GM18519 (cell line): Measurements from ENCODE around the gene PLXNA2.

Source experiments
- ATAC-seq: cut with Tn5 transposase; IDR thresholded peaks from one replicate; pipeline ENCODE4 v1.9.1; 2021; ENCODE audit warnings: mild to moderate bottlenecking, moderate library complexity; ENCODE audit not compliant: unreplicated experiment, low FRiP score

PLXNA2 gene

GRCh38 chr1:208103597-208104513, 140.3 kb downstream of the PLXNA2 start:
- ATAC-seq = no peak

- no peak for ATAC-seq
Measured at GRCh38 chr1:208101661-208102431, 142.3 kb downstream of the PLXNA2 start.

GRCh38 chr1:208100906-208101305, 143.3 kb downstream of the PLXNA2 start:
- ATAC-seq = no peak

GRCh38 chr1:208100106-208100505, 144.1 kb downstream of the PLXNA2 start:
- no peak for ATAC-seq

DNA sequence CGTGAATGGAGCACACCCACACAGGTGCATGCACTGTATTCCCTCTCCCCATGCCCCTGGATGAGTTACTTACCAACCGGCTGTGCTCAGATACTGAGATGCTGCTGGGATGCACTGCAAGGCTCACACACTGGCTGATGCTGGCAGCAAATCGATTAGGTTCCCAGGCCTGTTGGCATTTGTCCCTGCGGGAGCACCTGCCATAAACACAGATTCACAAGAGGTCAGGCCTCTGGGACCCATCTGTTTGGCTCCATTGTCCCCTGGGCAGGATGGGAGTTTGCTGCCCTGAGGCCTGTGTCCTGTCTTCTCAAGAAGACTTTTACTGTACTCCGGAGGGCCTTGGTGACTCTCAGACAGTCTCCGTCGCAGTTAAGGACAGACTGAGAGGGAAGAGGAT, 145.4 kb downstream of the PLXNA2 start:
- no peak for ATAC-seq

- ATAC-seq = no peak
Measured at GRCh38 chr1:208093754-208094719, 150.1 kb downstream of the PLXNA2 start.

DNA sequence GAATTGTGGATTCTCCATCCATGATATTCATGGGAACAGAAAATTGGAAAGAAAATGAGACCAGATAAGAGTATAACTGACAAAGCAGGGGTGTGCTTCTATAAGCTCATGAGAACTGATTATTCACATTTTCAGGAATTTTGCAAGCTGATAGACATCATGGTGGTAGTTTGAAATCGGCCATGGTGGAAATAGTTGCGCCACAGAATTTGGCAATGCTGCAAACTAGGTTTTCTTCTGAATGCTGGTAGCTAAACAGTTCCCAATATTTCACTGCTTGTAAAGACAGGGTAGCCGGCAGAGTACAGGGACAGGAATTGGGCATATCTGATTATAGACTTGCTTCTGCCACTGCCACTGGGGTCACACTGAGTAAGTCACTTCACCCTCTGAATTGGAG, 151.1 kb downstream of the PLXNA2 start:
- ATAC-seq = no peak

DNA sequence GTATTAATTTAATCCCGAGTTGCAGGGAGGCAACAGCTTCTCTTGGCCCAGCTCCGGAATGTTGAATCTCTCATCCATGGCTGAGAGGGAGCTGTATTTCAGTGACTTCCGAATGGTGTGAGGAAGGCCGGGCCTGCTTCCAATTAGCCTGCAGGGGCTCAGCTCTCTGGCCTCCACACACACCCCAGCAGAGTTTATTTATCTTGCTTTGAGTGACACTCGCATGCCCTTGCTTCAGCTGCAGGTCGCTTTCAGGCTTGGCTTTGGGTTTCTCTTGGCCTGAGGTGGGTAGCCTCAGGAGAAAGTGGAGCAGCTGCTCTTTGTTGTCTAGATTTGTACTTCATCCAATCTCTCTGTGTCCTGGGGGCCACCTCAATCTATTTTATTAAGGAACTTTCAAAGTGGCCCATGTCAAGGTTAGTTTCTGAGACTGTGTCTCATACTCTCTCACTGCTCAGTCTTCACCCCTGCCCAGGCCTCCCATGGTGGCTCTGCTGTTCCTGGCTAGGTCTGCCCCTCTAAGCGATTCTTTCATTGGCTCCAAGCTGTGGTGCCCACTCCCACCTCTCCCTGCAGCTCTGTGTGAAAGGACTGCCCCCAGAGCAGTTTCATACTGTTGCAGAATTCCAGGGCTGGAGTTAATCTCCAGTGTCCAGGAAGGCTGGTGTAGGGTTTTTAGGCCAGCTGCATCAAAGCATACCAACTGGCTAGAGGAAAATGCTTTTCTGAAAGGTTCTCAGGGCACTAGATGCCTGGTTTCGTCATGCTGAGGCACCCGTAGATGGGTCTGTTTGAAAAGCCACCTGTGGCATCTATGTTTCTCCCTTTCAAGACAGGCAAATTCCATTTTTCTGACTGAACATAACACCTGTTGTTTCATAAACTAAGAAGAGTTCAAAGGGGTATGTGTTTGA, 153.5 kb downstream of the PLXNA2 start:
- no peak for ATAC-seq

DNA sequence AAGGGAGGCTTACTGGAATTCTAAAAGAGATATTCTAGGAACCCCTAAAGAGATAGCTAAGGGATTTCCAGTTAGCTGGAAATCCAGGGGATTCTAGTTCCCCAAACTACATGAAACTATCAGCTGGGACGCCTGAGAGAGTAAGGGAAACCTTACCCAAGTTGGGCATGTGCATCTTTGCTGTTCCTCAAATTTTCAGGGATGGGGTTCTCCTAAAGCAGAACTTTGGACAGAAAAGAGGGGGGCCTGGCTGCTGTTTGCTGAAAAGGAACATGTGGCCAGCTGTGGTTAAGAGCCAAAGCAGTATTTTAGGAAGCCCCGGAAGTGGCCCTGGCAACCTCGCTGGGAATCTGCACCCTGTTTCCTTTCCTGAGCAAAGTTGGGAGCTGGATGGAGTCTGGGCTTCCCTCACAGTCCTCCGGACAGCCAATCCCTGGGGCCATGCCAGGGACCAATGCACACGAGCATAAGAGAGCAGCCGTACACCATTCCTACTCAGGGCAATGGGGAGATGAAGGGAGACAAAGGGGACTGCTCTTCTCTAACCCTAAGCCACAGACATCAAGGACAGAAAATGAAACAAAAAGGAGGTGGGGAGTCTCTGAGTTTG, 154.3 kb downstream of the PLXNA2 start:
- ATAC-seq = no peak

GRCh38 chr1:208089149-208089548, 155.0 kb downstream of the PLXNA2 start:
- ATAC-seq = no peak

- no peak for ATAC-seq
Measured at GRCh38 chr1:208088319-208088718, 155.9 kb downstream of the PLXNA2 start.

GRCh38 chr1:208085655-208086515, 158.3 kb downstream of the PLXNA2 start:
- ATAC-seq = no peak

GRCh38 chr1:208084764-208085163, 159.4 kb downstream of the PLXNA2 start:
- no peak for ATAC-seq

DNA sequence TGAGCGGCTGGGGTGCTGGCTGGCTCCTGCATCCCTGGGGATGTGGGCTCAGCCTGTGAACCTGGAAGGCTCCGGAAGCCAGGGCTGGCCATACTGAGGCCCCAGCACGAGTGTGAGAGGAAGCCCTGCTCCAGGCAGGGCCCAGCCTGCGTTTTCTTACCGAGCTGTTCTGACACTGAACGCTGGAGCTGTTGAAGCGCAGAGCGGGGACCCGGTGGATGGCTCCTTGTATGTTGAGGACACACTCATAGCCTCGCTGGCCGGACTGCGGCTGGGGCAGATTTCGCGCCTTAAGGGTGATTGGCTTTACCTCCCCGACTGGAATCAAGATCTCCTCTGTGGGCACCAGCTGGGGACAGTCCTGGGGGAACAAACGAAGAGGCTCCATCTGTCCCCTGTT, 160.0 kb downstream of the PLXNA2 start:
- no peak for ATAC-seq

DNA sequence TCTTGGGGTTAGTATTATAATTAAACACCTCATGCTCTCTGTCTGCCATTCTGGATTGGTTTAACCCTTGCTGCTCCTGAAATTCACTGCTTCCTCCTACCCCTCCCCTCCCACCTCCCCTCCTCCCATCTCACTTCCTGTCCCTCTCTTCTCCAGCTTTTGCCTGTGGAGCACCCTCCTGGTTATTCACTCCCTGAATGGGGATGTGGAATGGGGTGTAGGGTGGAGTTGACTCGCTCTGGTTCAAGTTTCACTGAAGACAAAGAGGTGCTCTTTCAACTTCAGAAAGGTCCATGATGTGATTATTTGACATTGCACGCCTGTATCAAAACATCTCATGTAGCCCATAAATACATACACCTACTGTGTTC, 160.5 kb downstream of the PLXNA2 start:
- ATAC-seq = no peak

DNA sequence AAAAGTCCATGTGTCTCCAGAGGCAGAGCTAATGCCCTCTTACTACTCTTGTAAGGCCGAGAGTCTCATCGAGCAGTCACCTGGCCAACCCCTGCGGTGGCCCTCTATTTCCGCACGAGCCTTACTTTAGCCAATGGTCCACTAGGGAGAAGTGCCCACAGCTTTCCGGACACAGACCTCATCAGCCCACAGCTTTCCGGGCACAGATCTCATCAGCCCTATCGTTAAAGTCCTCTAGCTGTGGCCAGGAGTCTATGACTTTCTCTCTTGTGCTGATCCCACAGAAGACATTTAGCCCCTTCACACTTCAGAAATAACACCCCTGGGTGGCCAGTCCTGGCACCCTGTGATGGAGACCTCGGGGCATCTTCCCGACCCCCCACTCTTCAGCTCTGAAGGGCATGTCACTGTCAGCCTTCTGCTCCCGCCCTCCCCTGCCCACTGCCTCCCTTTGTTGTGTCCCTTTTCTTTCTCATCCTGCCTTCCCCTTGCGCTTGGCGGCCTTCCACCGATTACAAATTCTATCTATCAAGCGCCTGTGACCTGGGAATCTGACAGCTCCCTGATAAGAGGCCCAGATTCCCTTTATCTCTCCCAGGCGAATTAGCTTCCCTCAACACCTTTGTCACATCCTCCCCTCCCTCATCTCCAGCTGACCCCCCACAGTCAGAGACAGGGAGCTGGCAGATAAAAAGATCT, 161.0 kb downstream of the PLXNA2 start:
- ATAC-seq = no peak

DNA sequence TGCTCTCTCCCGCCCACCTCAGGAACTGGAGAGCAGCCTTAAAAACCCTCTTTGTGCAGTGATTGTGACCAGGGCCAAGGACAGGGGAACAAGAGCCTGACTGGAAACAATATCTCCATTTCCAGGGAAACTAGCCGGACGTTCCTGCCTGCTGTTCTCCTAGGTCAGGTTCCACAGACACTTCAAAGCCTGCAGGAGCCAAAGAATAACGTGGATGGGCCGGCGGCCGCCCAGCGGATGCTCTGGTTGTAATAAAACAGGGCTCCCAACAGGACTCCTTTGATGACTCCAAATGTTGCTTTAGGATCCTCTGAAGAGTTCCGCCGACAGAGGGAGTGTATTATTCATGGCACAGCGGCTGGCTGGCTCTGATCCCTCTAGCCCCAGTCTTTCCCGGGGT, 162.2 kb downstream of the PLXNA2 start:
- no peak for ATAC-seq
